K562 (cell line): ENCODE measurements around the gene TYW3. TPM values are rescaled to one million over a fixed set of nuclear protein-coding genes. Genes with fewer than 3 reads are reported as not detected.

Experiments
- ASH1L ChIP-seq: fragments of 450-650 bp; IDR thresholded peaks from 2 replicates; pipeline ENCODE4 v1.6.1; 2018; ENCODE audit warnings: borderline replicate concordance, mild to moderate bottlenecking, low read depth; ENCODE audit not compliant: partially characterized antibody
- CREB1 ChIP-seq, 2 experiments: sonication (generic) in 1 of 2; formaldehyde crosslinking in 1 of 2; IDR thresholded peaks; 2 replicates each; pipeline versions ENCODE4 v1.6.1 to v1.8.0; 2012 to 2022; ENCODE audit warnings: inconsistent platforms in 1 of 2, mild to moderate bottlenecking in 1 of 2, missing genetic modification reagents in 1 of 2, moderate library complexity in 1 of 2
- CREB3L1 ChIP-seq: fragments of 450-650 bp; IDR thresholded peaks from 2 replicates; pipeline ENCODE4 v1.6.1; 2014; ENCODE audit warnings: low read depth, mild to moderate bottlenecking, moderate library complexity, borderline replicate concordance
- EGR1 ChIP-seq: fragments of 450-650 bp; conservative IDR thresholded peaks from 2 replicates; pipeline ENCODE4 v1.6.1; 2017; ENCODE audit warnings: mild to moderate bottlenecking
- HDAC3 ChIP-seq: fragments of 450-650 bp; IDR thresholded peaks from 2 replicates; pipeline ENCODE4 v1.6.1; 2018; ENCODE audit warnings: borderline replicate concordance, mild to moderate bottlenecking, moderate library complexity; ENCODE audit not compliant: partially characterized antibody
- HNRNPLL ChIP-seq: fragments of 200-400 bp; formaldehyde crosslinking; IDR thresholded peaks from 2 replicates; pipeline ENCODE4 v1.6.1; 2017; ENCODE audit warnings: low read length, low read depth, mild to moderate bottlenecking; ENCODE audit not compliant: poor library complexity, severe bottlenecking
- JUN ChIP-seq, 2 experiments: sonication (generic) in 1 of 2; formaldehyde crosslinking in 1 of 2; IDR thresholded peaks; 2 replicates each; pipeline versions ENCODE4 v1.6.1 to v1.8.0; 2012 to 2022; ENCODE audit warnings: borderline replicate concordance in 2 of 2, mild to moderate bottlenecking in 2 of 2, improper control_type of control experiment in 1 of 2, low read depth in 1 of 2, low read length in 1 of 2, missing genetic modification reagents in 1 of 2
- KAT2B ChIP-seq: IDR thresholded peaks from one replicate; pipeline ENCODE4 v1.6.1; 2012; ENCODE audit warnings: low read depth, mild to moderate bottlenecking, control low read depth, inconsistent platforms, low read length, moderate library complexity
- KLF16 ChIP-seq: IDR thresholded peaks from 2 replicates; pipeline ENCODE4 v1.6.1; 2016; ENCODE audit warnings: antibody characterized with exemption
- NELFE ChIP-seq: IDR thresholded peaks from 2 replicates; pipeline ENCODE4 v1.6.1; 2011; ENCODE audit warnings: mild to moderate bottlenecking; ENCODE audit not compliant: insufficient read depth, insufficient read length
- NFIX ChIP-seq: fragments of 250-450 bp; sonication (Bioruptor Pico); IDR thresholded peaks from 2 replicates; pipeline ENCODE4 v1.4.0; 2020; ENCODE audit warnings: low read depth, mild to moderate bottlenecking, moderate library complexity
- NR2F6 ChIP-seq: fragments of 450-650 bp; formaldehyde crosslinking; IDR thresholded peaks from 2 replicates; pipeline ENCODE4 v1.4.0; 2020; ENCODE audit warnings: mild to moderate bottlenecking
- TAF15 ChIP-seq: fragments of 200-400 bp; formaldehyde crosslinking; IDR thresholded peaks from 2 replicates; pipeline ENCODE4 v1.6.1; 2017; ENCODE audit warnings: mild to moderate bottlenecking, low read depth, low read length, moderate library complexity
- TAF7 ChIP-seq: fragments of 450-650 bp; IDR thresholded peaks from 2 replicates; pipeline ENCODE4 v1.6.1; 2016; ENCODE audit warnings: missing genetic modification characterization, missing compliant biosample characterization
- TBP ChIP-seq: optimal IDR thresholded peaks from 2 replicates; pipeline ENCODE3; 2011; ENCODE audit warnings: low read depth, low read length, improper control_type of control experiment
- XRCC3 ChIP-seq: fragments of 450-650 bp; IDR thresholded peaks from 2 replicates; pipeline ENCODE4 v1.6.1; 2017; ENCODE audit warnings: mild to moderate bottlenecking, moderate library complexity
- polyA plus RNA-seq, 8 experiments: library from polyadenylated mRNA; depleted of rRNA in 4 of 8; stranded (reverse) in 5 of 8; unstranded in 3 of 8; fragments of >200 nt; fragmentation: Nextera tagmentation in 2 of 8; fragmentation: Illumina TruSeq in 1 of 8; extraction: Ambion mirVana in 2 of 8; extraction: Trizol in 1 of 8; gene quantifications; 2 replicates each; pipeline versions ENCODE4 v1.2.1 to v1.2.3, GENCODE V29; 2011 to 2014; ENCODE audit warnings: inconsistent platforms in 1 of 8, missing spikeins in 1 of 8
- total RNA-seq, 7 experiments: library from RNA; depleted of rRNA in 6 of 7; stranded (reverse); fragments of >200 nt in 6 of 7; fragmentation: Illumina TruSeq in 2 of 7; extraction: Trizol in 2 of 7; gene quantifications; 2 replicates each; pipeline versions ENCODE4 v1.2.1 to v1.2.3, GENCODE V29; 2011 to 2021; ENCODE audit warnings: low replicate concordance in 1 of 7
- TF ChIP-seq, protein P1 (sequence below): fragments of 150-350 bp; conservative IDR thresholded peaks from 2 replicates; pipeline ENCODE4 v1.6.1; 2014; ENCODE audit warnings: low read length
- TF ChIP-seq, protein P2 (sequence below): fragments of 250-450 bp; sonication (Bioruptor Pico); IDR thresholded peaks from 2 replicates; pipeline ENCODE4 v1.8.0; 2021; ENCODE audit warnings: moderate library complexity, mild to moderate bottlenecking, inconsistent platforms
- TF ChIP-seq, protein P3 (sequence below): fragments of 250-450 bp; sonication (Bioruptor Pico); IDR thresholded peaks from 2 replicates; pipeline ENCODE4 v1.5.0; 2021; ENCODE audit warnings: mild to moderate bottlenecking, borderline replicate concordance

Gene TYW3
- total and polyA plus RNA-seq, 9 of the 15 experiments (the other 6 are each of a cell fraction or from before 2014, with no cell fraction given): 22.0 to 54.0 (median 41.1) TPM

- TF ChIP-seq, protein P1, sequence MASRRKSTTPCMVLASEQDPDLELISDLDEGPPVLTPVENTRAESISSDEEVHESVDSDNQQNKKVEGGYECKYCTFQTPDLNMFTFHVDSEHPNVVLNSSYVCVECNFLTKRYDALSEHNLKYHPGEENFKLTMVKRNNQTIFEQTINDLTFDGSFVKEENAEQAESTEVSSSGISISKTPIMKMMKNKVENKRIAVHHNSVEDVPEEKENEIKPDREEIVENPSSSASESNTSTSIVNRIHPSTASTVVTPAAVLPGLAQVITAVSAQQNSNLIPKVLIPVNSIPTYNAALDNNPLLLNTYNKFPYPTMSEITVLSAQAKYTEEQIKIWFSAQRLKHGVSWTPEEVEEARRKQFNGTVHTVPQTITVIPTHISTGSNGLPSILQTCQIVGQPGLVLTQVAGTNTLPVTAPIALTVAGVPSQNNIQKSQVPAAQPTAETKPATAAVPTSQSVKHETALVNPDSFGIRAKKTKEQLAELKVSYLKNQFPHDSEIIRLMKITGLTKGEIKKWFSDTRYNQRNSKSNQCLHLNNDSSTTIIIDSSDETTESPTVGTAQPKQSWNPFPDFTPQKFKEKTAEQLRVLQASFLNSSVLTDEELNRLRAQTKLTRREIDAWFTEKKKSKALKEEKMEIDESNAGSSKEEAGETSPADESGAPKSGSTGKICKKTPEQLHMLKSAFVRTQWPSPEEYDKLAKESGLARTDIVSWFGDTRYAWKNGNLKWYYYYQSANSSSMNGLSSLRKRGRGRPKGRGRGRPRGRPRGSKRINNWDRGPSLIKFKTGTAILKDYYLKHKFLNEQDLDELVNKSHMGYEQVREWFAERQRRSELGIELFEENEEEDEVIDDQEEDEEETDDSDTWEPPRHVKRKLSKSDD: no peak
- TF ChIP-seq EGR1 (0 out of 2 replicates have a peak, but pooled peaks have one; percentile 34), ASH1L (no peak), TBP (peak; percentile 88), NR2F6 (CRISPR knock-in tag) (no peak), CREB1 (IDR thresholded peaks at IDR 0.05) (no peak), CREB1 (CRISPR knock-in tag; IDR thresholded peaks at IDR 0.05) (0 out of 2 replicates have a peak, but pooled peaks have one; percentile 51), NFIX (CRISPR knock-in tag) (no peak), XRCC3 (no peak), CREB3L1 (no peak; the same call in 1 of the 2 replicates), NELFE (no peak), TAF7 (tag) (peak; percentile 89), JUN (IDR thresholded peaks at IDR 0.05; ENCODE audit: borderline replicate concordance, low read depth, low read length) (no peak), JUN (CRISPR knock-in tag; IDR thresholded peaks at IDR 0.05; ENCODE audit: borderline replicate concordance) (no peak), KLF16 (peak; percentile 86), TAF15 (no peak), HNRNPLL (no peak), HDAC3 (no peak), KAT2B (no peak)
- TF ChIP-seq, protein P2, sequence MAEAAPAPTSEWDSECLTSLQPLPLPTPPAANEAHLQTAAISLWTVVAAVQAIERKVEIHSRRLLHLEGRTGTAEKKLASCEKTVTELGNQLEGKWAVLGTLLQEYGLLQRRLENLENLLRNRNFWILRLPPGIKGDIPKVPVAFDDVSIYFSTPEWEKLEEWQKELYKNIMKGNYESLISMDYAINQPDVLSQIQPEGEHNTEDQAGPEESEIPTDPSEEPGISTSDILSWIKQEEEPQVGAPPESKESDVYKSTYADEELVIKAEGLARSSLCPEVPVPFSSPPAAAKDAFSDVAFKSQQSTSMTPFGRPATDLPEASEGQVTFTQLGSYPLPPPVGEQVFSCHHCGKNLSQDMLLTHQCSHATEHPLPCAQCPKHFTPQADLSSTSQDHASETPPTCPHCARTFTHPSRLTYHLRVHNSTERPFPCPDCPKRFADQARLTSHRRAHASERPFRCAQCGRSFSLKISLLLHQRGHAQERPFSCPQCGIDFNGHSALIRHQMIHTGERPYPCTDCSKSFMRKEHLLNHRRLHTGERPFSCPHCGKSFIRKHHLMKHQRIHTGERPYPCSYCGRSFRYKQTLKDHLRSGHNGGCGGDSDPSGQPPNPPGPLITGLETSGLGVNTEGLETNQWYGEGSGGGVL (CRISPR knock-in tag): no peak
- TF ChIP-seq, protein P3, sequence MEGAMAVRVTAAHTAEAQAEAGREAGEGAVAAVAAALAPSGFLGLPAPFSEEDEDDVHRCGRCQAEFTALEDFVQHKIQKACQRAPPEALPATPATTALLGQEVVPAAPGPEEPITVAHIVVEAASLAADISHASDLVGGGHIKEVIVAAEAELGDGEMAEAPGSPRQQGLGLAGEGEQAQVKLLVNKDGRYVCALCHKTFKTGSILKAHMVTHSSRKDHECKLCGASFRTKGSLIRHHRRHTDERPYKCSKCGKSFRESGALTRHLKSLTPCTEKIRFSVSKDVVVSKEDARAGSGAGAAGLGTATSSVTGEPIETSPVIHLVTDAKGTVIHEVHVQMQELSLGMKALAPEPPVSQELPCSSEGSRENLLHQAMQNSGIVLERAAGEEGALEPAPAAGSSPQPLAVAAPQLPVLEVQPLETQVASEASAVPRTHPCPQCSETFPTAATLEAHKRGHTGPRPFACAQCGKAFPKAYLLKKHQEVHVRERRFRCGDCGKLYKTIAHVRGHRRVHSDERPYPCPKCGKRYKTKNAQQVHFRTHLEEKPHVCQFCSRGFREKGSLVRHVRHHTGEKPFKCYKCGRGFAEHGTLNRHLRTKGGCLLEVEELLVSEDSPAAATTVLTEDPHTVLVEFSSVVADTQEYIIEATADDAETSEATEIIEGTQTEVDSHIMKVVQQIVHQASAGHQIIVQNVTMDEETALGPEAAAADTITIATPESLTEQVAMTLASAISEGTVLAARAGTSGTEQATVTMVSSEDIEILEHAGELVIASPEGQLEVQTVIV: no peak
Observed at GRCh38 chr1:74732960-74733603, at the start of gene TYW3, which contains the start of gene CRYZ (continued).
